ENCODE measurements around the gene ACSF2.

ACSF2 gene

DNA sequence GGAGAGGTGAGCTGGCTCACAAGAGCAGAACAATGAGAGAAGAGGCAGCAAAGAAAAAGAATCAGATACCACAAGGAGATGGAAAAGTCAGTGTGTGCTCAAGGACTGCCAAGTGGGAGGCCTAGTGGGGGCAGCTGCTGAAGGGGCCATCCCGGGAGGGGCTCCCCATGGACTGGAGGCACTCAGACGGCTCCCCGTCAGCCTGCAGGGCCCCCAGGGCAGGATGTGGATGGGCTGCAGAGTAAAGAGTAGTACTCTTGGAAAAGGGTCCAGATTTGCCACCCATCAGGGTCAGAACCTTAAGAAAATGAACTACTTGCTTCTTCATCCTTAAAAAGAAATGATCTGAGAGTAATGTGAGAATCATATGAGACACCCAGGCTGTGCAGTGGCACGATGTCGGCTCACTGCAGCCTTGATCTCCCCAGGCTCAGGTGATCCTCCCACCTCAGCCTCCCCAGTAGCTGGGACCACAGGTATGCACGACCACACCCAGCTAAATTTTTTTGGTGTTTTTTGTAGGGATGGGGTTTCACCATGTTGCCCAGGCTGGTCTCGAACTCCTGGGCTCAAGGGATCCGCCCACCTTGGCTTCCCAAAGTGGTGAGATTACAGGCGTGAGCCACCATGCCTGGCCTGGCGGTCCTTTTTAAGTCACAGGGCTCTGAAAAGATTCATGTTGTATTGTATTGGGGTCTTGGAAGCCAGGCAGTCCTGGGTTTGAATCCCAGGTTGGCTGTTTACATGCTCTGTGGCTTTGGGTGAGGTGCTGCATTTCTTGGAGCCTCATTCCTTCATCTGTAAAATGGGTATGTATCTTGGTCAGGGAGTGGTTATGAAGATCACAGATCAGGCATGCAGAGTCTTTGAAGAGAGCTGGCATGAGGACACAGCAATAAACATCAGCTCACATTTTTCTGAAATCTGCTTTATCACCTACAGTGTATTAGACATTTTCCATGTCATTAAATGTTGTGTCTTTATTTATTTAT lies 15.1 kb downstream of the ACSF2 start:
- no peak for DNase-seq

DNA sequence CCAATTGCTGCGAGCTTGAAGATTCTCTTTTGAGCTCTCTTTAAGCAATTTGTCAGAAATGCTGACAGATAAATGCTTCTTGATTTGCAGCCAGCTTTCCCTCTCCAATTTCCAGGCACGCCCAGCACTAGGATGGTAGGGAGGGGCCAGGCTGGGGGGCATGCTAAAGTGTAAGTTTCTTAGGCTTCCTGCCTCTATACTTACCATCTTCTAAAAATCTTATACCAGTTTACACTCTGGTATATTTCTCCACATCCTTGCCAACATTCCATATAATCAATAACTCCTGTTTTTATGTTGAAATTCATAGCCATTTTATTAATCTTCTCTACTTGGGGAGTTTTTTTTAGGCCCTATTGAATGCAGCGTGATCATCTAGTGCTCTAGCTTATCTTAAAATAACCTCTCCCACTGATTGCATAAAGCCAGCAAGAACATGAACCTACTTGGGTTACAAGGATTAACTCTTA lies 17.5 kb downstream of the ACSF2 start:
- no peak for DNase-seq

DNA sequence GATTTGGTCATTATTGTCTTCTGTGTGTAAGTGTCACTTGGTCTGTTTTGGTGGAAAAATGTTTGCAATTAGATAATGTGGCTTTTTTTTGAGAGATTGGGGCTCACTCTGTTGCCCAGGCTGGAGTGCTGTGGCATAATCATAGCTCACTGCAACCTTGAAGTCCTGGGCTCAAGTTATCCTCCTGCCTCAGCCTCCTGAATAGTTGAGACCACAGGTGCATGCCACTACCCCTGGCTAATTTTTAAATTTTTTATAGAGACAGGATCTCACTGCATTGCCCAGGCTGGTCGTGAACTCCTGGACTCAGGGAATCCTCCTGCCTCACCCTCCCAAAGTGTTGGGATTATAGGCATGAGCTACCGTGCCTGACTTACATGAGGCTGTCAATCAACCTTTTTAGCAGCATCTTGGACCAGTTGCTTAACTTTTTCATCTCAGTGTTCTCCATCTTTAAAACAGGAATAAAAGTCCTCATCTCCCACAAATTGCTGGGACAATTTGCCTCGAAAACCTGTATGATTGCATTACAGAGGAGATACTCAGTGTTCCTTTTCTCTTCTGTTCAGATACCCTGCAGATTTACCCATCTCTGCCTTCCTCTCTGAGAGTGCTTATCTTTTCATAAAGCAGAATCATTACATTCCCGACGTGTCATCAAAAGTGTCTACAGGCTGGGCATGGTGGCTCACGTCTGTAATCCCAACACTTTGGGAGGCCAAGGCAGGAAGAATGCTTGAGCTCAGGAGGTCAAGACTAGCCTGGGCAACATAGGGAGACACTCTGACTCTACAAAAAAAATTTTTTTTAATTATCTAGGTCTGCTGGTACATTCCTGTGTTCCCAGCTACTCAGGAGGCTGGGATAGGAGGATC lies 19.1 kb downstream of the ACSF2 start:
- DNase-seq = no peak

DNA sequence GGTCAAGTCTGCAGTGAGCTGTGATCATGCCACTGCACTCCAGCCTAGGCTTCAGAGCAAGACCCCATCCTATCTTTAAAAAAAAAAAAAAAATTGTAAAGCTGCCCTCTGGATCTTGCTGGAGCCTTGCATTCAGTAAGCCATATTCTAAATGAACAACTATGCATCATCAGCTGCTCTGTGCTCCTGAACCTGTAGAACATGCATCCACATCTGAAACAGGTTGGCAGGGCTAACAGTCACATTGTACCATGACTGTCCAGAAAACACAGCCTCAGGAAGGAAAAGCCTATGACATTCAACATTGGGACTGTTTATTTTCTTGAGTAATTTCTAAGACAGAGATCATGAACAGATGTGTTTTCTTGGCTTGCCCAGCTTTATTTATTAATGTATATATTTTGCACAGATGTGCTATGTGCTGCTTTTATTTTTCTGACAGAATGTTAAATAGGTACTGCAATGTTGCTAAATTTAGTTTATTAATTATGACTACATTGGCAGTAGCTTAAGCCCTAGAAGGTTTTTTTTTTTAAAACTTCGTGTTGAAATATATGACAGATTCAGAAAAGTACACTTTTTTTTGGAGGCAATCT lies 19.8 kb downstream of the ACSF2 start:
- DNase-seq = no peak

DNA sequence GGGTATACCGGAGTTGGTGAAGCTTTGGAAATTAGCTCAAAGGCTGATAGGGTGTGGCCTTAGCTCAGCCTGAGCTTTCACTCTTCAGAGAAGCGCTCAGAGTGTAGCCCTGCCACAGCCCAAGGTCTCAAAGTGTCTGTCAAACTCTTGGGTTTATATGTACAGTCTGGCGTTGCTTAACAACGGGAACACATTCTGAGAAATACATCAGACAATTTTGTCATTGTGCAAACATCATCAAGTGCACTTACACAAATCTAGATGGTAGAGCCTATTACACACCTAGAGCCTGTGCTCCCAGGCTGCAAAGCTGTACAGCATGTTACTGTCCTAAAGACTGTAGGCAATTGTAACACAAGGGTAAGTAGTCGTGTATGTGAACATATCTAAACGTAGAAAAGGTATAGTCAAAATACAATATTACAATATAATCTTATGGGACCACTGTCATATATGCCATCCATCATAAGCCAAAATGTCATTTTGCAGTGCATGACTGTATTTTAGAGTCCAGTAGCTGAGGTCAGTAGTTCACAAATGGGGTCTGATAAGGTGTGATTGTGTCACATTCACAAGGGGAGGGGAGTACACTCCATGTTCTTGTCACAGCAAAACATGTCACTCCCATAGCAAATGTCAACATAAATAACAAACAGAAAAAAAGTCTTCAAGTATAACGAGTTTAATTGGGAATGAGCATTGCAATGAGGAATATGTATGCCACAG lies 22.0 kb downstream of the ACSF2 start:
- DNase-seq = no peak

DNA sequence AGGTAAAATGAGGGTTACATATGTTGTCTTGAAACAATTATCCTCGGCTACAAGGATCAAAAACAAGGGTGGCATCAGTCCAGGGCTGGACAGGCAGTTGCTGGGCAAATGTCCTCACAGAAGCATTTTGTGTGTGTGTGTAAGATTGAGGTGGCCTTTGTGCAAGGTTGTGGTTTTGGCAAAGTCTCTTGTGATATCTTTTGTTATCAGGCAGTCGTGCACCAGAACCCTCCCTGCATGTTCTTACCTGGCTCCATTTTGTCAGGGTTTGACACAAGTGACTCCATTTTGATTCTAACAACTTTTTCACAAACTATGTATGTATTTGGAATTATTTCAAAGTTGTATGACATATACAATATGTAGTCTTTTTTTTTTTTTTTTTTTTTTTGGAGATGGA lies 22.6 kb downstream of the ACSF2 start:
- DNase-seq = no peak

GRCh38 chr17:50451943-50452629 lies 26.1 kb downstream of the ACSF2 start:
- DNase-seq = no peak

GRCh38 chr17:50452630-50453300 lies 26.7 kb downstream of the ACSF2 start:
- DNase-seq = no peak

GRCh38 chr17:50453901-50454300 lies 27.9 kb downstream of the ACSF2 start:
- no peak for DNase-seq

- no peak for DNase-seq
Observed at GRCh38 chr17:50457621-50458020, 31.6 kb downstream of the ACSF2 start.

DNA sequence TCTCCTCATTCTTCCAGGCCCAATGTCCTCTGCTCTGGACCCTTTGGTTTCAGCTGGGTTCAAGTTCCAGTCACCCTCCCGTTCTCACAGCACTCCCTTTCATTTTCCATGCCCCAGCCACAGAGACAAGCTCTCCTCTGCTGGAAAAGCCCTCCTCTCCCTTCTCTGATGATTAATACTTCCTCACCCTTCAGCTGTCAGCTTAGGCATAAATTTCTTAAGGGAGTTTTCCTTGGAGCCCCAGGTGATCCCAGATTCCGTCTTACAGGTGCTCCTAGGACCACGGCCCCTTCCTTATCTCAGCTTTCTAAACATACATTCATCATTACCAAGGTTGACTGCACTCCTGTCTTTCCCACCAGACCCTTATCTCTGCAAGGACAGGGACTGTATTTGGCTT lies 32.3 kb downstream of the ACSF2 start:
- DNase-seq = no peak

GRCh38 chr17:50458701-50459676 lies 33.0 kb downstream of the ACSF2 start:
- no peak for DNase-seq

- DNase-seq = no peak
Observed at GRCh38 chr17:50459756-50460155, 33.7 kb downstream of the ACSF2 start.

- DNase-seq = no peak
Observed at GRCh38 chr17:50460831-50461526, 35.0 kb downstream of the ACSF2 start.

GRCh38 chr17:50461550-50462132 lies 35.6 kb downstream of the ACSF2 start:
- DNase-seq = no peak

DNA sequence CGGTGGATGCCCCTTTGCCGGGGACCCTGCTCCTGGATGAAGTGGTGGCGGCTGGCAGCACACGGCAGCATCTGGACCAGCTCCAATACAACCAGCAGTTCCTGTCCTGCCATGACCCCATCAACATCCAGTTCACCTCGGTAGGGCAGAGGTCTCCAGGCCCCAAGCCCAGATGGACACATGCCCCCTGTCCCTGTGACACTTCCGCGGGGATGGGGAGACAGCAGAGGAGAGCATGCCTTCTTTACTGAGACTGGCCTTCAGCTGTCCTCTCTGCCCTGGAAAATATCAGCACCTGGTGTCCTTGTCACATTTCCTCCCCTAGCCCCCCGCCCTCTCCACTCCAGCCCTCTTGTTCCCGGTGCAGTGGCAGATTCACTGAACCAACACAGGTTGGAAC lies 36.4 kb downstream of the ACSF2 start:
- no peak for DNase-seq

GRCh38 chr17:50464121-50464520 lies 38.1 kb downstream of the ACSF2 start:
- no peak for DNase-seq

- DNase-seq = no peak
Observed at GRCh38 chr17:50464736-50465135, 38.7 kb downstream of the ACSF2 start.

DNA sequence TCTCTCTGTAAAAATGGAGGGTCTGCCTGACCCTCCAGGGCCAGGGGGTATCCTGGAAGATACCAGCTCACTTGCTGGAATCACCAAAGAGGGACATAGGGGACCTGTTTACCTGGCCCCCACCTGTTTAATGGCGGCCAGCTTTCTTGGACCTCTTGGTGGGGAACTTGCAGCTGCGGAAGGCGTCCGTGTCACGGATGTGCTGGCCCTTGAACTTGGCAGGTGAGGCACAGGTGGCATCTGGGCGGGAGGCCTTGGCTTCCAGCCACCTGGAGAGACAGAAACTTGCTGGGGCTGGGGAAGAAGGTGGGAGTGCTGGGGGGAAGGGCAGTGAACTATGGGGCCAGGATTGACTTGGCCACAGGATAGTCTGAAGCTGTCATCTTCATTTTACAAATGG lies 39.2 kb downstream of the ACSF2 start:
- DNase-seq = no peak

Data from KG1 (cell line).